ENCODE data around the gene MAMSTR.

DNA sequence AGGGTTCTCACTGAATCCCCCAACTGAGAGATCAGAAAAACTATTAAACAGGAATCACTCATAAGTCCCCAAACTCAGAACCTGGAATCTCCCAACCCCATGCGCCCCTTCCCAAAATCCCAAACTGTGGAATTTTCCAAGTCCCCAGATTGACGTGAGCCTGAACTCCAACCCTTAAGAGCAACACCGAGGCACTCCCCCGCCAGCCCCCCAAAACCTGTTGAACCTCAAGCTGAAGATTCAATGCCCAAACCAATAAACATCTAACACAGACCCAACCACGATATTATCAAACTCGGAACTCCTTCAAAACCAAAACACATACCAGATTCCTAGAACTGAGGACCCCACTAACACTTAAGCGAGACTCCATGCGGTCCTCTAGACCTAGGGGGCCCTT lies 26.6 kb upstream of the MAMSTR start:
- TF ChIP-seq FOXA1 (IDR thresholded peaks at IDR 0.05): no peak
- no peak for TF ChIP-seq LEF1 (IDR thresholded peaks at IDR 0.05; ENCODE audit: borderline replicate concordance)
- no peak for TF ChIP-seq BHLHE40 (IDR thresholded peaks at IDR 0.05; ENCODE audit: borderline replicate concordance)
- no peak for TF ChIP-seq HDGF (IDR thresholded peaks at IDR 0.05; ENCODE audit: borderline replicate concordance)
- TF ChIP-seq SP1 (IDR thresholded peaks at IDR 0.05): no peak
- TF ChIP-seq L3MBTL2 (conservative IDR thresholded peaks at IDR 0.05): no peak
- no peak for TF ChIP-seq FOXK2 (IDR thresholded peaks at IDR 0.05)
- TF ChIP-seq TARDBP (IDR thresholded peaks at IDR 0.05): no peak
- no peak for TF ChIP-seq FOXM1 (IDR thresholded peaks at IDR 0.05; ENCODE audit: borderline replicate concordance)
- TF ChIP-seq ELF4 (IDR thresholded peaks at IDR 0.05): no peak
- TF ChIP-seq ARNT (IDR thresholded peaks at IDR 0.05): no peak
- no peak for TF ChIP-seq SUZ12 (IDR thresholded peaks at IDR 0.05)
- no peak for TF ChIP-seq NFRKB (IDR thresholded peaks at IDR 0.05)

Data from HEK293T (cell line).